ENCODE measurements around the gene PPP1R16B.

DNA sequence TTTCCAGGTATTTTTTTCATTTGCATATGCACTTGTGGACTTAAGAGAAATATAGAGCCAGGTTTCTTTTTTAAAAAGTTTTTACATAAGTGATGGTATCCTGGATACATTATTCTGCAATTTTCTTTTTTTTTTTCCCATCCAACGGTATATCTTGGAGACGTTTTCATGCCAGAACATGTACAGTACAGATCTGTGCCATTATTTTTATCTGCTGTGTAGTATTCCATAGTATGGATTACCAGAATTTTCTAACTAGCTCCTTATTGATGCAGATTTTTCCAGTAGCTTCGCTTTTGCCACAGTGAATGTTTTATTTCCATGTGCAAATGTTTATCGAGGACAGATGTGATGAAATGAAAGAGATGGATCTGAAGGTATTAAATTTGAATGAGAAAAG is 34.1 kb downstream of the PPP1R16B start:
- TF ChIP-seq, protein P1, sequence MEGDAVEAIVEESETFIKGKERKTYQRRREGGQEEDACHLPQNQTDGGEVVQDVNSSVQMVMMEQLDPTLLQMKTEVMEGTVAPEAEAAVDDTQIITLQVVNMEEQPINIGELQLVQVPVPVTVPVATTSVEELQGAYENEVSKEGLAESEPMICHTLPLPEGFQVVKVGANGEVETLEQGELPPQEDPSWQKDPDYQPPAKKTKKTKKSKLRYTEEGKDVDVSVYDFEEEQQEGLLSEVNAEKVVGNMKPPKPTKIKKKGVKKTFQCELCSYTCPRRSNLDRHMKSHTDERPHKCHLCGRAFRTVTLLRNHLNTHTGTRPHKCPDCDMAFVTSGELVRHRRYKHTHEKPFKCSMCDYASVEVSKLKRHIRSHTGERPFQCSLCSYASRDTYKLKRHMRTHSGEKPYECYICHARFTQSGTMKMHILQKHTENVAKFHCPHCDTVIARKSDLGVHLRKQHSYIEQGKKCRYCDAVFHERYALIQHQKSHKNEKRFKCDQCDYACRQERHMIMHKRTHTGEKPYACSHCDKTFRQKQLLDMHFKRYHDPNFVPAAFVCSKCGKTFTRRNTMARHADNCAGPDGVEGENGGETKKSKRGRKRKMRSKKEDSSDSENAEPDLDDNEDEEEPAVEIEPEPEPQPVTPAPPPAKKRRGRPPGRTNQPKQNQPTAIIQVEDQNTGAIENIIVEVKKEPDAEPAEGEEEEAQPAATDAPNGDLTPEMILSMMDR (IDR thresholded peaks at IDR 0.05), result no peak
- TF ChIP-seq POLR2A (IDR thresholded peaks at IDR 0.05), result no peak
